Right ventricle myocardium inferior (tissue), 1 donor: Measurements from ENCODE around the gene CDK5. TPM values are rescaled to one million over a fixed set of nuclear protein-coding genes. Genes with fewer than 3 reads are reported as not detected.
"Not testable (repeated sequence)": the region's sequence is repeated elsewhere in the genome, so short reads cannot be mapped to it uniquely, and the experiment has no call there.

ENCODE experiments used
- ATAC-seq: fragments of 200-7000 bp; cut with Tn5 transposase; one replicate; pipeline ENCODE4 v1.9.1; 2020; ENCODE audit warnings: mild to moderate bottlenecking, moderate library complexity
- DNase-seq: peaks from one replicate; pipeline ENCODE4 v3.0.0; 2021; ENCODE audit errors: missing footprints
- intact Hi-C: fragments of 100-400 bp; cut with DNase I; formaldehyde crosslinking; loops from one replicate; pipeline ENCODE4 v1.11.0; 2022
- total RNA-seq: library from RNA; stranded (reverse); fragmentation: NEBNext Ultra II Directional; extraction: Animal tissue kit (Norgen Biotek cat#: 25700); gene quantifications from one replicate; pipeline ENCODE4 v1.2.1, GENCODE V29; 2021
- donor health status: DM: no; HTN: yes; CAD: no; lungs with severe emphysema.

CDK5 gene
- total RNA-seq, 1 donor from 2014 or later: 6.7 TPM

- not testable (repeated sequence) for ATAC-seq
These were observed 46.1 kb downstream of the CDK5 start for GRCh38 chr7:151011616-151012015.

GRCh38 chr7:151011097-151011409, 46.6 kb downstream of the CDK5 start:
- intact Hi-C loops: no loop called here

More at GRCh38 chr7:151011616-151012015, 46.1 kb downstream of the CDK5 start:
- peak; percentile 20 for DNase-seq
- intact Hi-C loops: not testable (repeated sequence)

GRCh38 chr7:151010307-151011096, 47.2 kb downstream of the CDK5 start:
- intact Hi-C loops: no loop called here
- ATAC-seq: no peak
- DNase-seq: peak; percentile 67

More at GRCh38 chr7:151011097-151011409, 46.6 kb downstream of the CDK5 start:
- ATAC-seq (no peak), DNase-seq (peak; percentile 21)

DNA sequence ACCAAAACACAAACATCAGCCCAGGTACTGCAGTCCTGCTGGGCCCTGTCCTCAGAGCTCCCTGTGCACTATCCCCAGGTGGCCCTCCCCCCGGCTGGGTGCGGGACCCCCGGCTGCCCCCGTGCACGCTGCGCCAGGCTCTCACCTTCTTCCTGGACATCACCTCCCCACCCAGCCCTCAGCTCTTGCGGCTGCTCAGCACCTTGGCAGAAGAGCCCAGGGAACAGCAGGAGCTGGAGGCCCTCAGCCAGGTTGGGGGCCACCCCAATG, 47.7 kb downstream of the CDK5 start:
- DNase-seq: peak; percentile 47
- intact Hi-C loops: no loop called here
- no peak for ATAC-seq

DNA sequence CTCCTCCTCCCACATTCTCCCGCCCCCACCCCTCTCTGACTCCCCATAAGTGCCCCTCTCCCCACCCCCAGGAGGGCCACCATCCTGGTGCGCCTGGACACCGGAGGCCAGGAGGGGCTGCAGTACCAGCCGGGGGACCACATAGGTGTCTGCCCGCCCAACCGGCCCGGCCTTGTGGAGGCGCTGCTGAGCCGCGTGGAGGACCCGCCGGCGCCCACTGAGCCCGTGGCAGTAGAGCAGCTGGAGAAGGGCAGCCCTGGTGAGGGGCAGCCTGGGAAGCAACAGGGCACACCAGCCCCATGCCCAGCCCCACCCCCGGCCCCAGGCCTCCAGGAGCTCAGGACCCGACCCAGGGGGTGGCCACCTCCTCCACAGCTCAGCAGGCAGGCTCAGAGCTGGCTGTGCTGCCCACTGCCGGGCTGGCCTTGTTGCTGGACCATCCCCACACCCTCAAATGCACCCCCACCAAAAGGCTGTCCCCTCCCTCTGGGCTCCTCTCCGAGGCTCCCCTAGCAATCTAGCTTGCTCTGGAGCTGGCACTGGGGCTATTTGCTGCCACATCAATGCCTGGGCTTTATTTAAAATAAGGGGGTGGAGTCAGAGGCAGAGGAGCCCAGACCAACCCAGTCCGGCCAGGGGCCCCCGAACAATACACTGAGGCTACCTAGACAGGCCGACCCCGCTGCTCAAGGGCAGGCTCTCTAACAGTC, 48.2 kb downstream of the CDK5 start:
- intact Hi-C loops: loop anchor here (5.0 kb wide), 1 partner anchor 232 kb away; no protein-coding TSS in a partner anchor
- ATAC-seq: no peak
- peak; percentile 51 for DNase-seq

- DNase-seq (peak; percentile 77), ATAC-seq (peak; percentile 81)
- intact Hi-C loops: loop anchor here (5.0 kb wide), 1 partner anchor 231 kb away; no protein-coding TSS in a partner anchor
These were observed 49.0 kb downstream of the CDK5 start for GRCh38 chr7:151008511-151009323.

- peak; percentile 63 for DNase-seq
- intact Hi-C loops: loop anchor here (5.0 kb wide), 1 partner anchor 231 kb away; no protein-coding TSS in a partner anchor
- peak; percentile 26 for ATAC-seq
These were observed 49.6 kb downstream of the CDK5 start for GRCh38 chr7:151008143-151008510.

- DNase-seq (peak; percentile 68), ATAC-seq (peak; percentile 37)
- intact Hi-C loops: loop anchor here (5.0 kb wide), 1 partner anchor 230 kb away; no protein-coding TSS in a partner anchor
These were observed 50.2 kb downstream of the CDK5 start for GRCh38 chr7:151007469-151007898.

GRCh38 chr7:151006590-151007300, 51.0 kb downstream of the CDK5 start:
- DNase-seq (peak; percentile 70), ATAC-seq (no peak)
- intact Hi-C loops: loop anchor here (5.0 kb wide), 1 partner anchor 229 kb away; no protein-coding TSS in a partner anchor

DNA sequence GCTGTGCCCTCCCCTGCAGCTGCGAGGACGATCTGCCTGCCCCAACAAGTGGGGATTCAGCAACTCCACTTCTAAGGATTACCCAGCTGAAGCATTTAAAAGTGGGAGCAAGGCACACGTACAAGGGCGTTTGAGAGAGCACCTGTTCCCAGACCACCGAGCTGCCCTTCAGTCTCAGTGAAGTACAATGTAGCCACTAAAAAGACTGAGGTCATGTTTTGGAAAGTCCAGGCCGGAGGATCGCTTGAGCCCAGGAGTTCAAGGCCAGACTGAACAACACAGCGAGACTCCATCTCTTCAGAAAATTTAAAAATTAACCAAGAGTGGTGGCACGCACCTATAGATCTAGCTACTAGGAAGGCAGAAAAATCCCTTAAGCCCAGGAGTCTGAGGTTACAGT, 52.1 kb downstream of the CDK5 start:
- ATAC-seq (no peak), DNase-seq (peak; percentile 0)
- intact Hi-C loops: loop anchor here (5.0 kb wide), 1 partner anchor 228 kb away; no protein-coding TSS in a partner anchor

Other genes with a start within 250 kb of the CDK5 start
- gene AOC1, start 205.4 kb downstream of the CDK5 start, total RNA-seq: 0.27 TPM
- 97.3 TPM for gene KCNH2, start 79.6 kb downstream of the CDK5 start, total RNA-seq
- gene NOS3, start 66.9 kb downstream of the CDK5 start, total RNA-seq: 19.4 TPM
- not detected for gene ATG9B, start 33.4 kb downstream of the CDK5 start, total RNA-seq
- 24.5 TPM for gene ABCB8, start 29.4 kb downstream of the CDK5 start, total RNA-seq
- gene ASIC3, start 9.4 kb downstream of the CDK5 start, total RNA-seq: 5.5 TPM
- gene SLC4A2, start 1.7 kb upstream of the CDK5 start, total RNA-seq: 61.2 TPM
- 79.2 TPM for gene FASTK, start 22.9 kb upstream of the CDK5 start, total RNA-seq
- gene TMUB1, start 25.6 kb upstream of the CDK5 start, total RNA-seq: 35.5 TPM
- 57.4 TPM for gene AGAP3, start 28.6 kb upstream of the CDK5 start, total RNA-seq
- 2.4 TPM for gene GBX1, start 109.8 kb upstream of the CDK5 start, total RNA-seq
- gene ASB10, start 129.4 kb upstream of the CDK5 start, total RNA-seq: 41.4 TPM
- not detected for gene H2BK1, start 152.6 kb upstream of the CDK5 start, total RNA-seq
- 24.5 TPM for gene ABCF2, start 169.3 kb upstream of the CDK5 start, total RNA-seq
- gene CHPF2, start 174.6 kb upstream of the CDK5 start, total RNA-seq: 11.6 TPM
- 110 TPM for gene SMARCD3, start 190.8 kb upstream of the CDK5 start, total RNA-seq